ENCODE measurements around the gene ETV2. TPM values are rescaled to one million over a fixed set of nuclear protein-coding genes. Genes with fewer than 3 reads are reported as not detected.

The ETV2 gene
- total RNA-seq, 5 donors from 2014 or later (not counting 1 experiment from before 2014, with no cell fraction given): 0.67 to 2.1 (median 1.1) TPM; not detected in 1

GRCh38 chr19:35612559-35613321 is 28.8 kb upstream of the ETV2 start, which contains the start of gene HAUS5:
HAUS5 (plus strand) TSS chr19:35612735; CDS start chr19:35612795, 60 bp downstream.
- Mint-ChIP-seq H3K27me3 (no peaks in the 10 kb centered on the region), H3K9me3 (peaks cover 6 to 7% (median 7%) of the 10 kb centered on the region in 3 donors), H3K4me1 (peaks cover 29 to 45% (median 36%) of the 10 kb centered on the region in 3 donors), H3K36me3 (peaks cover 10% of the 10 kb centered on the region), H3K27ac (peak within 1 kb of the TSS; percentile 85 to 86), H3K4me3 (peak within 1 kb of the TSS; percentile 83 to 88 (median 85))
- DNase-seq (peak; percentile 84 to 97 (median 93)), ATAC-seq (replicated peaks in 1 of 4) (peak; percentile 86 to 94 (median 88))
- peaks cover 4 to 6% of the 10 kb centered on the region in 2 donors for H3K36me3 ChIP-seq (ENCODE audit: control insufficient read depth in 2 of 2, extremely low read depth in 1 of 2, insufficient read depth in 1 of 2, low read length in 1 of 2)
- peaks cover 13 to 37% of the 10 kb centered on the region in 2 experiments for H3K4me1 ChIP-seq (ENCODE audit: control insufficient read depth in 1 of 2, extremely low read depth in 1 of 2, insufficient read depth in 2 of 2, low read length in 2 of 2)
- WGBS (ENCODE audit: insufficient coverage): 2% methylated on average over 33 of the region's 47 CpGs
- H3K27me3 ChIP-seq (replicated peaks in 1 of 2; ENCODE audit: control insufficient read depth in 2 of 2, extremely low read depth in 1 of 2, insufficient read depth in 2 of 2, low read length in 1 of 2): no peaks in the 10 kb centered on the region
- peak within 1 kb of the TSS; percentile 67 for H3K27ac ChIP-seq (ENCODE audit: low read length)
- ChIA-PET POLR2A (interaction anchor here in 1 of 2 donors (0.7 to 1.3 kb wide), 2 partner anchors 35 to 878 kb away, joined by 4 to 8 read pairs; partner anchors contain the start of gene COX6B1), CTCF (interaction anchor here in 1 of 2 donors (0.7 to 1.0 kb wide), 2 partner anchors 32 to 35 kb away, joined by 4 to 7 read pairs; partner anchors contain the start of gene COX6B1)
- H3K9me3 ChIP-seq: no peaks in the 10 kb centered on the region
- H3K4me3 ChIP-seq (ENCODE audit: control insufficient read depth in 1 of 2, extremely low read depth in 1 of 2, low read length in 1 of 2): peak within 1 kb of the TSS; percentile 61 to 80

GRCh38 chr19:35613574-35613973 is 28.0 kb upstream of the ETV2 start:
- ChIA-PET POLR2A (interaction anchor here in 1 of 2 donors (0.7 to 1.3 kb wide), 2 partner anchors 35 to 879 kb away, joined by 4 to 8 read pairs; partner anchors contain the start of gene COX6B1), CTCF (interaction anchor here in 1 of 2 donors (0.6 to 0.7 kb wide), 2 partner anchors 11 to 1757 kb away, joined by 3 read pairs; partner anchors contain the start of gene ZNF527)
- Mint-ChIP-seq H3K27ac (no peak overlapping the region), H3K27me3 (no peaks in the 10 kb centered on the region), H3K4me1 (peaks cover 26 to 42% (median 32%) of the 10 kb centered on the region in 3 donors), H3K4me3 (peak overlapping the region; percentile 83 to 88 (median 85)), H3K9me3 (peaks cover under 1 to 2% (median 1%) of the 10 kb centered on the region in 3 donors), H3K36me3 (peaks cover 10% of the 10 kb centered on the region)
- DNase-seq (no peak), ATAC-seq (replicated peaks in 1 of 4) (no peak)
- no peaks in the 10 kb centered on the region for H3K9me3 ChIP-seq
- H3K27me3 ChIP-seq (replicated peaks in 1 of 2; ENCODE audit: control insufficient read depth in 2 of 2, extremely low read depth in 1 of 2, insufficient read depth in 2 of 2, low read length in 1 of 2): no peaks in the 10 kb centered on the region
- WGBS (ENCODE audit: insufficient coverage): 100% methylated on average over 1 of the region's 1 CpG
- no peak overlapping the region for H3K4me3 ChIP-seq (ENCODE audit: control insufficient read depth in 1 of 2, extremely low read depth in 1 of 2, low read length in 1 of 2)
- H3K36me3 ChIP-seq (ENCODE audit: control insufficient read depth in 2 of 2, extremely low read depth in 1 of 2, insufficient read depth in 1 of 2, low read length in 1 of 2): peaks cover 6 to 7% of the 10 kb centered on the region in 2 donors
- H3K4me1 ChIP-seq (ENCODE audit: control insufficient read depth in 1 of 2, extremely low read depth in 1 of 2, insufficient read depth in 2 of 2, low read length in 2 of 2): peaks cover 13 to 37% of the 10 kb centered on the region in 2 experiments
- H3K27ac ChIP-seq (ENCODE audit: low read length): peak overlapping the region; percentile 67

- Mint-ChIP-seq H3K4me3 (no peak overlapping the region), H3K36me3 (peaks cover 10% of the 10 kb centered on the region), H3K4me1 (peaks cover 14 to 31% (median 21%) of the 10 kb centered on the region in 3 donors), H3K27me3 (no peaks in the 10 kb centered on the region), H3K27ac (no peak overlapping the region), H3K9me3 (no peaks in the 10 kb centered on the region)
- Histone ChIP-seq H3K4me1 (ENCODE audit: control insufficient read depth in 1 of 2, extremely low read depth in 1 of 2, insufficient read depth in 2 of 2, low read length in 2 of 2) (peaks cover 6 to 28% of the 10 kb centered on the region in 2 experiments), H3K27me3 (replicated peaks in 1 of 2; ENCODE audit: control insufficient read depth in 2 of 2, extremely low read depth in 1 of 2, insufficient read depth in 2 of 2, low read length in 1 of 2) (no peaks in the 10 kb centered on the region), H3K27ac (ENCODE audit: low read length) (no peak overlapping the region), H3K9me3 (no peaks in the 10 kb centered on the region), H3K36me3 (ENCODE audit: control insufficient read depth in 2 of 2, extremely low read depth in 1 of 2, insufficient read depth in 1 of 2, low read length in 1 of 2) (peaks cover 6 to 7% of the 10 kb centered on the region in 2 donors), H3K4me3 (ENCODE audit: control insufficient read depth in 1 of 2, extremely low read depth in 1 of 2, low read length in 1 of 2) (no peak overlapping the region)
- ATAC-seq (replicated peaks in 1 of 4) (no peak), DNase-seq (no peak)
- WGBS (ENCODE audit: insufficient coverage): 96% methylated on average over 17 of the region's 17 CpGs
- CTCF ChIA-PET: no interaction called here
- POLR2A ChIA-PET: no interaction called here
These were observed 26.5 kb upstream of the ETV2 start for GRCh38 chr19:35615036-35615435.

GRCh38 chr19:35618857-35619256 is 22.7 kb upstream of the ETV2 start:
- 98% methylated on average over 7 of the region's 7 CpGs for WGBS (ENCODE audit: insufficient coverage)
- Mint-ChIP-seq H3K4me3 (no peak overlapping the region), H3K36me3 (peaks cover 19% of the 10 kb centered on the region), H3K4me1 (peaks cover 0 to 2% (median 0%) of the 10 kb centered on the region in 3 donors), H3K9me3 (no peaks in the 10 kb centered on the region), H3K27ac (no peak overlapping the region), H3K27me3 (no peaks in the 10 kb centered on the region)
- POLR2A ChIA-PET: no interaction called here
- Histone ChIP-seq H3K4me1 (ENCODE audit: control insufficient read depth in 1 of 2, extremely low read depth in 1 of 2, insufficient read depth in 2 of 2, low read length in 2 of 2) (no peaks in the 10 kb centered on the region), H3K36me3 (ENCODE audit: control insufficient read depth in 2 of 2, extremely low read depth in 1 of 2, insufficient read depth in 1 of 2, low read length in 1 of 2) (peaks cover 9 to 12% of the 10 kb centered on the region in 2 donors), H3K27ac (ENCODE audit: low read length) (no peak overlapping the region), H3K9me3 (no peaks in the 10 kb centered on the region), H3K27me3 (replicated peaks in 1 of 2; ENCODE audit: control insufficient read depth in 2 of 2, extremely low read depth in 1 of 2, insufficient read depth in 2 of 2, low read length in 1 of 2) (no peaks in the 10 kb centered on the region), H3K4me3 (ENCODE audit: control insufficient read depth in 1 of 2, extremely low read depth in 1 of 2, low read length in 1 of 2) (no peak overlapping the region)
- CTCF ChIA-PET: no interaction called here
- DNase-seq (no peak), ATAC-seq (replicated peaks in 1 of 4) (no peak)

GRCh38 chr19:35619290-35619923 is 22.1 kb upstream of the ETV2 start:
- WGBS (ENCODE audit: insufficient coverage): 98% methylated on average over 7 of the region's 12 CpGs
- H3K36me3 Mint-ChIP-seq: peaks cover 19% of the 10 kb centered on the region
- H3K9me3 ChIP-seq: no peaks in the 10 kb centered on the region
- no peaks in the 10 kb centered on the region for H3K27me3 Mint-ChIP-seq
- ATAC-seq (replicated peaks in 1 of 4) (no peak), DNase-seq (no peak)
- H3K27me3 ChIP-seq (replicated peaks in 1 of 2; ENCODE audit: control insufficient read depth in 2 of 2, extremely low read depth in 1 of 2, insufficient read depth in 2 of 2, low read length in 1 of 2): no peaks in the 10 kb centered on the region
- no peaks in the 10 kb centered on the region for H3K9me3 Mint-ChIP-seq
- H3K4me3 Mint-ChIP-seq: no peak overlapping the region
- no peaks in the 10 kb centered on the region for H3K4me1 Mint-ChIP-seq
- ChIA-PET CTCF (no interaction called here), POLR2A (no interaction called here)
- H3K4me3 ChIP-seq (ENCODE audit: control insufficient read depth in 1 of 2, extremely low read depth in 1 of 2, low read length in 1 of 2): no peak overlapping the region
- H3K36me3 ChIP-seq (ENCODE audit: control insufficient read depth in 2 of 2, extremely low read depth in 1 of 2, insufficient read depth in 1 of 2, low read length in 1 of 2): peaks cover 9 to 12% of the 10 kb centered on the region in 2 donors
- H3K4me1 ChIP-seq (ENCODE audit: control insufficient read depth in 1 of 2, extremely low read depth in 1 of 2, insufficient read depth in 2 of 2, low read length in 2 of 2): no peaks in the 10 kb centered on the region
- no peak overlapping the region for H3K27ac Mint-ChIP-seq
- no peak overlapping the region for H3K27ac ChIP-seq (ENCODE audit: low read length)

GRCh38 chr19:35620001-35620400 is 21.5 kb upstream of the ETV2 start:
- H3K4me1 Mint-ChIP-seq: no peaks in the 10 kb centered on the region
- H3K27me3 Mint-ChIP-seq: no peaks in the 10 kb centered on the region
- no peaks in the 10 kb centered on the region for H3K9me3 Mint-ChIP-seq
- ATAC-seq (replicated peaks in 1 of 4) (no peak), DNase-seq (no peak)
- Histone ChIP-seq H3K27ac (ENCODE audit: low read length) (no peak overlapping the region), H3K4me3 (ENCODE audit: control insufficient read depth in 1 of 2, extremely low read depth in 1 of 2, low read length in 1 of 2) (no peak overlapping the region), H3K4me1 (ENCODE audit: control insufficient read depth in 1 of 2, extremely low read depth in 1 of 2, insufficient read depth in 2 of 2, low read length in 2 of 2) (no peaks in the 10 kb centered on the region), H3K9me3 (no peaks in the 10 kb centered on the region), H3K27me3 (replicated peaks in 1 of 2; ENCODE audit: control insufficient read depth in 2 of 2, extremely low read depth in 1 of 2, insufficient read depth in 2 of 2, low read length in 1 of 2) (no peaks in the 10 kb centered on the region), H3K36me3 (ENCODE audit: control insufficient read depth in 2 of 2, extremely low read depth in 1 of 2, insufficient read depth in 1 of 2, low read length in 1 of 2) (peaks cover 9 to 12% of the 10 kb centered on the region in 2 donors)
- H3K27ac Mint-ChIP-seq: no peak overlapping the region
- POLR2A ChIA-PET: no interaction called here
- WGBS (ENCODE audit: insufficient coverage): 99% methylated on average over 14 of the region's 17 CpGs
- CTCF ChIA-PET: no interaction called here
- no peak overlapping the region for H3K4me3 Mint-ChIP-seq
- H3K36me3 Mint-ChIP-seq: peaks cover 19% of the 10 kb centered on the region
